Measurements from ENCODE around the gene SMIM45.
A peak's percentile ranks its signal among the peaks of the same experiment; 100 is the strongest.

Gene SMIM45

DNA sequence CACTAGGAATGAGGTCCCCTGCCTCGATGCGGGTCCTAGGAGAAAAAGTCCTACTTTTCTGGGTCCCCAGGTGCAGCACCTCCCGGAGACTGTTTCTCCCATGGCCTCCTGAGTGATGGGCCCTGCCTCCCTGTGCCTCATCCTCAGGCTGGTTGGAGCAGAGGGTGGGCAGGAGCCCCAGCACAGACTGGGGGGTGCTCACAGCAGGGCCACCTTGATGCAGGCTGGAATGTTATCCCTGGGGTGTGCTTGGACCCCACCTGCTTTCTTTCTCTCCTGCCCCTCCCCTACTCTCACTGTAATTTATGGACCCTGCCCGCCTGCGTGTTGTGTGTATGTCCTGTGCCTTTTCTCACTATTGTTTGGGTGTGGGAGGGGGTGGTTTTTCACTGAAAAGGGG is 45.1 kb upstream of the SMIM45 start:
- Histone ChIP-seq H3K9me3 (no peaks in the 10 kb centered on the region), H3K4me1 (peaks cover 0 to 20% of the 10 kb centered on the region in 2 donors), H3K27ac (no peak overlapping the region), H3K4me3 (no peak overlapping the region), H3K36me3 (no peaks in the 10 kb centered on the region), H3K27me3 (peaks cover 3 to 13% of the 10 kb centered on the region in 2 donors)
- DNase-seq: no peak
- TF ChIP-seq, protein P1, sequence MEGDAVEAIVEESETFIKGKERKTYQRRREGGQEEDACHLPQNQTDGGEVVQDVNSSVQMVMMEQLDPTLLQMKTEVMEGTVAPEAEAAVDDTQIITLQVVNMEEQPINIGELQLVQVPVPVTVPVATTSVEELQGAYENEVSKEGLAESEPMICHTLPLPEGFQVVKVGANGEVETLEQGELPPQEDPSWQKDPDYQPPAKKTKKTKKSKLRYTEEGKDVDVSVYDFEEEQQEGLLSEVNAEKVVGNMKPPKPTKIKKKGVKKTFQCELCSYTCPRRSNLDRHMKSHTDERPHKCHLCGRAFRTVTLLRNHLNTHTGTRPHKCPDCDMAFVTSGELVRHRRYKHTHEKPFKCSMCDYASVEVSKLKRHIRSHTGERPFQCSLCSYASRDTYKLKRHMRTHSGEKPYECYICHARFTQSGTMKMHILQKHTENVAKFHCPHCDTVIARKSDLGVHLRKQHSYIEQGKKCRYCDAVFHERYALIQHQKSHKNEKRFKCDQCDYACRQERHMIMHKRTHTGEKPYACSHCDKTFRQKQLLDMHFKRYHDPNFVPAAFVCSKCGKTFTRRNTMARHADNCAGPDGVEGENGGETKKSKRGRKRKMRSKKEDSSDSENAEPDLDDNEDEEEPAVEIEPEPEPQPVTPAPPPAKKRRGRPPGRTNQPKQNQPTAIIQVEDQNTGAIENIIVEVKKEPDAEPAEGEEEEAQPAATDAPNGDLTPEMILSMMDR (IDR thresholded peaks at IDR 0.05): no peak
- no peak for TF ChIP-seq POLR2A (IDR thresholded peaks at IDR 0.05)
- intact Hi-C loops (cut with DNase I; ENCODE audit: low total_unique reads): no loop called here

DNA sequence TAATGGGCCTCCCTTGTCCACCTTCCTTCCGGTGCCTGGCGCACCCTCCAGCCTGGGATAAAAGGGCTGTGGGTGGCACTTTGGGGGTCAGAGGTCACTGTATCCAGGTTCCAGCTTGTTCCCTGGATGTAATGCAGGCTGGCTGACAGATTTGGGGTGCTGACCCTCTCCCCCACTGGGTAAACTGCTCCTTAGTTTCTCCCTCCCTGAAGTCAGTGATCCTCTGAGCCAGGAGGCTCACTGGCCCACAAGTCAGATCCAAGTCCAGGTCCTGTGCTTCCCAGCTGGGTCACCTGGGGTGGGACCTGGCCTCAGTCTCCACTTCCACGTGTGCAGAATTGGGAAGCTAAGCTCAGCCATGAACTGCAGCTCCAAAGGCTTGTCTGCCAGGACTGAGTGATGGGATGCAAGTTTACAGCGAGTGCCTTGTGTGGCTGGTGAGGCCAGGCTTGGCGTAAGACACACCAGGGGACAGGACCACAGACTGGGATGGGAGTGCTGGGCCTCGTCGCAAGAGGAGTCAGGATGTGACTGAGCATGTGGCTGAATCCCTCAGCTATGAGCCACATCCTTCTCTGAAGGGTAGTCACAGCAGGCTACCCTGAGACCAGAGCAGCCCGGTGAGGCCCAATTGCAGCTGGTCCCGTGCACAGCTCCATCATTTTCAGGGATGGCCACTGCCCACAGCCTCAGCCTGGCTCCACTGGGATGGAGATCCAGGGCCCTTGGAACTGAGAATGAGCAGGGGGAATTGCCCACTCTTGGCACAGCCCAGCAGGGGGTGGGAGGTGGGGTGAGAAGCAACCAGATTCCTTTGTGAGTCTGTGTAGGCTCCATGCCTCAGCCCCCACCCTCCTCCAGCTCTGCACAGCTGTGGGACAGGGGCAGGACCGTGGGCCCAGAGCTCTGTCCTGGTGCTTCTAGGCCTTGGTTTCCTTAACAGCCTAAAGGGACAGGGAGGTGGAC is 44.2 kb upstream of the SMIM45 start:
- H3K4me3 ChIP-seq: no peak overlapping the region
- intact Hi-C loops (cut with DNase I; ENCODE audit: low total_unique reads): no loop called here

DNA sequence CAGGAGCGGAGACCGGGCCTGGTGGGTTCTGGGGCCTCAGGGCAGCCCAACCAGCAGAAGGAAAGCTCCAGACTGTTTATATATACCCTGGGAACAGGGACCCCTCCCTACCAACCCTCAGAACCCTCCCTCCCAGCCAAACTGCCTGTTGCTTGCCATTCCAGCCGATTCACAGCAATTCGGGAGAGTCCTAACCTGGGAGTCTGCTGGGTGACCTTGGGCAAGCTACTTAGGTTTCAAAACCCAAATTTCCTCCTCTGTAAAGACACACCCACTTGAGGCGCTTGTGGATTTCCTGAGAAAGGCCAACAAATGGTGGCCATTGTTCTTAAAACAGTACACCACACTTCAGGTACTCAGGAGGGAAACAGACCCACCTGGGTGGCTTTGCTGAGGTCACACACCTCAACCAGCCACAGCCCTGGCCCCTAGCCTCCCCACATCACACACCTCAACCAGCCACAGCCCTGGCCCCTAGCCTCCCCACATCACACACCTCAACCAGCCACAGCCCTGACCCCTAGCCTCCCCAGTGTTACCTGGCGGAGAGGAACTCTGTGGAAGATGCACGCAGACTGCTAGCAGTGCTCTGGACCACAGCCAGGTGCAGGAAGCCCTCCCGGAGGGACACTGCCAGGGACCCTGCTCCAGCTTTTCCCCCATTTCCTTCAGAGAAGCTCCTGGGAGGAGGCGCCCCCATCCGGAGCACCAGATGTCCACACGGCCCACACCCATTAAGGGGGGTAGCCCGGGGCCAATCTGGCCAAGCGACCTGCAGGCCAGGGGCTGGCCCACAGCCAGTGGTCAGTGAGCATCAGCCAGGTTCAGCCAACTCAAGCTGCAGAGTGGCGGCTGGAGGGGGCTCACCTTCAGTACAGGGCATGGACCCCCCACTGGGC is 43.3 kb upstream of the SMIM45 start:
- Histone ChIP-seq H3K27me3 (peaks cover 12 to 31% of the 10 kb centered on the region in 2 donors), H3K9me3 (no peaks in the 10 kb centered on the region), H3K27ac (no peak overlapping the region), H3K4me1 (peaks cover 0 to 20% of the 10 kb centered on the region in 2 donors), H3K36me3 (no peaks in the 10 kb centered on the region), H3K4me3 (no peak overlapping the region)
- TF ChIP-seq POLR2A (IDR thresholded peaks at IDR 0.05): no peak
- TF ChIP-seq, protein P1 (IDR thresholded peaks at IDR 0.05): no peak
- intact Hi-C loops (cut with DNase I; ENCODE audit: low total_unique reads): no loop called here
- no peak for DNase-seq

More for the DNA sequence above, 44.2 kb upstream of the SMIM45 start:
- Histone ChIP-seq H3K27me3 (peaks cover 3 to 22% of the 10 kb centered on the region in 2 donors), H3K36me3 (no peaks in the 10 kb centered on the region), H3K9me3 (no peaks in the 10 kb centered on the region), H3K4me1 (peaks cover 0 to 20% of the 10 kb centered on the region in 2 donors), H3K27ac (no peak overlapping the region)
- DNase-seq: no peak
- TF ChIP-seq, protein P1 (IDR thresholded peaks at IDR 0.05): no peak
- no peak for TF ChIP-seq POLR2A (IDR thresholded peaks at IDR 0.05)

DNA sequence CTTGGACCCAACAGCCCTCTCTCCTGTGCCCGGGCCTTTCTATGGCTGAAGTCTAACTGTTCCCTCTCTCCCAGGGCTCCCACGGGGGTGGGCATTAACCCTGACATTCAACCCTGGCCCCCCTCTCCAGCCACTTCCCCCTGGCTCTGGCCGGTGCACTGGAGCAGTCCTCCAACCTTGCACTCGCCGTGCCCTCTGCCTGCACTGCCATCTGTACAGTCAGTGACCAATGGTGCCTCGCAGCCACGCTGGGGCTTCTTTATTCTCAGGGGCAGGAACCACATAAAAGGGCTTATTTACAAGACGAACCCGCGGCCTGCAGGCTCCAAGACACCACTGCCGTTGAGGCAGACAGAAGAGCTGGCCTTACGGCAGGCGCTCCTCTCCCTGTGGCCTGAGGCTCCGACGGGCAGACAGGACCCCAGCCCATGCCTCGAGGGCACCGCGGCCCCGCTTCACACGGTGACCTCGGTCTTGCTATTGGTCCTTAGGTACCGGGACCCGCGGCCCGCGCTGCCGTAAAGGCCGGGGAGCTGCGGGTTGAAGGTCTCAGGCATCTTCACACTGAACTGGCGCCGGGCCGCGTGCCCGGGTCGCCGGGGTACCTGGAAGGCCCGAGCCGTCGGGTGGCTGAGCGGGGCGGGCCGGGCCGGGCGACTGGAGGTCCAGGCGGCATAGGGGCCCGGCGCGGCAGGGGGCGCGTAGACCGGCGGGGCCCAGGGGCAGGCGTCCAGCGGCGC is 42.5 kb upstream of the SMIM45 start:
- H3K4me1 ChIP-seq: peaks cover 0 to 20% of the 10 kb centered on the region in 2 donors
- intact Hi-C loops (cut with DNase I; ENCODE audit: low total_unique reads): no loop called here
- H3K36me3 ChIP-seq: no peaks in the 10 kb centered on the region
- no peak overlapping the region for H3K27ac ChIP-seq
- H3K4me3 ChIP-seq: peak overlapping the region in 1 of 2 donors; percentile 21
- TF ChIP-seq, protein P1 (IDR thresholded peaks at IDR 0.05): no peak
- no peak for TF ChIP-seq POLR2A (IDR thresholded peaks at IDR 0.05)
- no peaks in the 10 kb centered on the region for H3K9me3 ChIP-seq
- H3K27me3 ChIP-seq: peaks cover 12 to 34% of the 10 kb centered on the region in 2 donors
- DNase-seq: no peak

Measured in uterus (tissue), 3 donors.